ENCODE data around the gene FSTL5. TPM values are rescaled to one million over a fixed set of nuclear protein-coding genes. Genes with fewer than 3 reads are reported as not detected.

FSTL5 gene
- total and polyA plus RNA-seq, 4 experiments from 2014 or later = not detected

GRCh38 chr4:161937596-161937995 lies 226.2 kb downstream of the FSTL5 start:
- Mint-ChIP-seq H3K9me3 (peaks cover 2 to 18% (median 7%) of the 10 kb centered on the region in 8 donors), H3K27me3 (no peaks in the 10 kb centered on the region), H3K36me3 (no peaks in the 10 kb centered on the region), H3K4me3 (no peak overlapping the region), H3K4me1 (no peaks in the 10 kb centered on the region), H3K27ac (no peak overlapping the region)
- Histone ChIP-seq H3K9me3 (ENCODE audit: control insufficient read depth in 1 of 2, low read length in 2 of 2) (peaks cover 0 to 5% of the 10 kb centered on the region in 2 donors), H3K4me3 (ENCODE audit: low read length in 2 of 2) (no peak overlapping the region), H3K27ac (ENCODE audit: low read depth, low read length) (no peak overlapping the region), H3K4me1 (ENCODE audit: insufficient read depth, low read length) (no peaks in the 10 kb centered on the region), H3K27me3 (ENCODE audit: insufficient read depth, low read length) (no peaks in the 10 kb centered on the region), H3K36me3 (ENCODE audit: insufficient read depth, low read length) (no peaks in the 10 kb centered on the region)
- intact Hi-C loops (cut with micrococcal nuclease) = no loop called here
- no peak for DNase-seq
- ChIA-PET POLR2A (ENCODE audit: partially characterized antibody) (no interaction called here), CTCF (ENCODE audit: partially characterized antibody) (no interaction called here)

- H3K27ac Mint-ChIP-seq = no peak overlapping the region
- Histone ChIP-seq H3K9me3 (ENCODE audit: control insufficient read depth in 1 of 2, low read length in 2 of 2) (peaks cover 0 to 5% of the 10 kb centered on the region in 2 donors), H3K36me3 (ENCODE audit: insufficient read depth, low read length) (no peaks in the 10 kb centered on the region), H3K27ac (ENCODE audit: low read depth, low read length) (no peak overlapping the region), H3K4me3 (ENCODE audit: low read length in 2 of 2) (no peak overlapping the region), H3K27me3 (ENCODE audit: insufficient read depth, low read length) (no peaks in the 10 kb centered on the region), H3K4me1 (ENCODE audit: insufficient read depth, low read length) (no peaks in the 10 kb centered on the region)
- no peak overlapping the region for H3K4me3 Mint-ChIP-seq
- no peak for DNase-seq
- no peaks in the 10 kb centered on the region for H3K27me3 Mint-ChIP-seq
- H3K9me3 Mint-ChIP-seq = peaks cover 2 to 18% (median 7%) of the 10 kb centered on the region in 8 donors
- H3K36me3 Mint-ChIP-seq = no peaks in the 10 kb centered on the region
- ChIA-PET POLR2A (ENCODE audit: partially characterized antibody) (no interaction called here), CTCF (ENCODE audit: partially characterized antibody) (no interaction called here)
- H3K4me1 Mint-ChIP-seq = no peaks in the 10 kb centered on the region
- intact Hi-C loops (cut with micrococcal nuclease) = no loop called here
Observed at GRCh38 chr4:161936625-161937550, 226.9 kb downstream of the FSTL5 start.

GRCh38 chr4:161931089-161931488 lies 232.7 kb downstream of the FSTL5 start:
- Mint-ChIP-seq H3K9me3 (peaks cover 0 to 20% (median 6%) of the 10 kb centered on the region in 8 donors), H3K4me1 (no peaks in the 10 kb centered on the region), H3K4me3 (no peak overlapping the region), H3K27ac (no peak overlapping the region), H3K36me3 (no peaks in the 10 kb centered on the region), H3K27me3 (no peaks in the 10 kb centered on the region)
- Histone ChIP-seq H3K4me3 (ENCODE audit: low read length in 2 of 2) (no peak overlapping the region), H3K9me3 (ENCODE audit: control insufficient read depth in 1 of 2, low read length in 2 of 2) (no peaks in the 10 kb centered on the region), H3K27me3 (ENCODE audit: insufficient read depth, low read length) (no peaks in the 10 kb centered on the region), H3K4me1 (ENCODE audit: insufficient read depth, low read length) (no peaks in the 10 kb centered on the region), H3K27ac (ENCODE audit: low read depth, low read length) (no peak overlapping the region), H3K36me3 (ENCODE audit: insufficient read depth, low read length) (no peaks in the 10 kb centered on the region)
- ChIA-PET POLR2A (ENCODE audit: partially characterized antibody) (no interaction called here), CTCF (ENCODE audit: partially characterized antibody) (no interaction called here)
- intact Hi-C loops (cut with micrococcal nuclease) = no loop called here
- no peak for DNase-seq

- Mint-ChIP-seq H3K27me3 (no peaks in the 10 kb centered on the region), H3K9me3 (peaks cover 0 to 16% (median 2%) of the 10 kb centered on the region in 8 donors), H3K4me1 (no peaks in the 10 kb centered on the region), H3K36me3 (no peaks in the 10 kb centered on the region), H3K4me3 (no peak overlapping the region), H3K27ac (no peak overlapping the region)
- no peaks in the 10 kb centered on the region for H3K27me3 ChIP-seq (ENCODE audit: insufficient read depth, low read length)
- H3K4me3 ChIP-seq (ENCODE audit: low read length in 2 of 2) = no peak overlapping the region
- H3K36me3 ChIP-seq (ENCODE audit: insufficient read depth, low read length) = no peaks in the 10 kb centered on the region
- intact Hi-C loops (cut with micrococcal nuclease) = no loop called here
- no peaks in the 10 kb centered on the region for H3K4me1 ChIP-seq (ENCODE audit: insufficient read depth, low read length)
- no peaks in the 10 kb centered on the region for H3K9me3 ChIP-seq (ENCODE audit: control insufficient read depth in 1 of 2, low read length in 2 of 2)
- no peak overlapping the region for H3K27ac ChIP-seq (ENCODE audit: low read depth, low read length)
- ChIA-PET CTCF (ENCODE audit: partially characterized antibody) (no interaction called here), POLR2A (ENCODE audit: partially characterized antibody) (no interaction called here)
- DNase-seq = no peak
Observed at GRCh38 chr4:161929956-161930355, 233.8 kb downstream of the FSTL5 start.

GRCh38 chr4:161926033-161926828 lies 237.6 kb downstream of the FSTL5 start:
- peaks cover 0 to 11% (median 3%) of the 10 kb centered on the region in 8 donors for H3K9me3 Mint-ChIP-seq
- no peak for DNase-seq
- no peak overlapping the region for H3K27ac Mint-ChIP-seq
- ChIA-PET POLR2A (ENCODE audit: partially characterized antibody) (no interaction called here), CTCF (ENCODE audit: partially characterized antibody) (no interaction called here)
- no peak overlapping the region for H3K4me3 Mint-ChIP-seq
- no peak overlapping the region for H3K4me3 ChIP-seq (ENCODE audit: low read length in 2 of 2)
- H3K36me3 Mint-ChIP-seq = no peaks in the 10 kb centered on the region
- no peaks in the 10 kb centered on the region for H3K36me3 ChIP-seq (ENCODE audit: insufficient read depth, low read length)
- no peaks in the 10 kb centered on the region for H3K4me1 ChIP-seq (ENCODE audit: insufficient read depth, low read length)
- no peaks in the 10 kb centered on the region for H3K4me1 Mint-ChIP-seq
- H3K9me3 ChIP-seq (ENCODE audit: control insufficient read depth in 1 of 2, low read length in 2 of 2) = no peaks in the 10 kb centered on the region
- no peaks in the 10 kb centered on the region for H3K27me3 Mint-ChIP-seq
- H3K27me3 ChIP-seq (ENCODE audit: insufficient read depth, low read length) = no peaks in the 10 kb centered on the region
- H3K27ac ChIP-seq (ENCODE audit: low read depth, low read length) = no peak overlapping the region
- intact Hi-C loops (cut with micrococcal nuclease) = no loop called here

GRCh38 chr4:161920304-161921052 lies 243.3 kb downstream of the FSTL5 start:
- Mint-ChIP-seq H3K4me1 (no peaks in the 10 kb centered on the region), H3K27me3 (no peaks in the 10 kb centered on the region), H3K36me3 (no peaks in the 10 kb centered on the region), H3K9me3 (peaks cover 0 to 7% (median 3%) of the 10 kb centered on the region in 8 donors), H3K27ac (no peak overlapping the region), H3K4me3 (no peak overlapping the region)
- Histone ChIP-seq H3K4me3 (ENCODE audit: low read length in 2 of 2) (no peak overlapping the region), H3K9me3 (ENCODE audit: control insufficient read depth in 1 of 2, low read length in 2 of 2) (no peaks in the 10 kb centered on the region), H3K27ac (ENCODE audit: low read depth, low read length) (no peak overlapping the region), H3K36me3 (ENCODE audit: insufficient read depth, low read length) (no peaks in the 10 kb centered on the region), H3K27me3 (ENCODE audit: insufficient read depth, low read length) (no peaks in the 10 kb centered on the region), H3K4me1 (ENCODE audit: insufficient read depth, low read length) (no peaks in the 10 kb centered on the region)
- DNase-seq = no peak
- CTCF ChIA-PET (ENCODE audit: partially characterized antibody) = no interaction called here
- intact Hi-C loops (cut with micrococcal nuclease) = no loop called here
- POLR2A ChIA-PET (ENCODE audit: partially characterized antibody) = no interaction called here

All from CD4-positive, alpha-beta memory T cell (primary cell).